ENCODE measurements around the gene G3BP2. TPM values are rescaled to one million over a fixed set of nuclear protein-coding genes. Genes with fewer than 3 reads are reported as not detected.

Gene G3BP2
- total and polyA plus RNA-seq, 2 experiments from 2014 or later: 103 to 411 TPM

- TF ChIP-seq, protein P1, sequence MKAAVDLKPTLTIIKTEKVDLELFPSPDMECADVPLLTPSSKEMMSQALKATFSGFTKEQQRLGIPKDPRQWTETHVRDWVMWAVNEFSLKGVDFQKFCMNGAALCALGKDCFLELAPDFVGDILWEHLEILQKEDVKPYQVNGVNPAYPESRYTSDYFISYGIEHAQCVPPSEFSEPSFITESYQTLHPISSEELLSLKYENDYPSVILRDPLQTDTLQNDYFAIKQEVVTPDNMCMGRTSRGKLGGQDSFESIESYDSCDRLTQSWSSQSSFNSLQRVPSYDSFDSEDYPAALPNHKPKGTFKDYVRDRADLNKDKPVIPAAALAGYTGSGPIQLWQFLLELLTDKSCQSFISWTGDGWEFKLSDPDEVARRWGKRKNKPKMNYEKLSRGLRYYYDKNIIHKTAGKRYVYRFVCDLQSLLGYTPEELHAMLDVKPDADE (IDR thresholded peaks at IDR 0.05): no peak
- TF ChIP-seq ZNF114 (CRISPR knock-in tag; IDR thresholded peaks at IDR 0.05): no peak
Measured at GRCh38 chr4:75654905-75655304, 18.3 kb downstream of the G3BP2 start (continued).

DNA sequence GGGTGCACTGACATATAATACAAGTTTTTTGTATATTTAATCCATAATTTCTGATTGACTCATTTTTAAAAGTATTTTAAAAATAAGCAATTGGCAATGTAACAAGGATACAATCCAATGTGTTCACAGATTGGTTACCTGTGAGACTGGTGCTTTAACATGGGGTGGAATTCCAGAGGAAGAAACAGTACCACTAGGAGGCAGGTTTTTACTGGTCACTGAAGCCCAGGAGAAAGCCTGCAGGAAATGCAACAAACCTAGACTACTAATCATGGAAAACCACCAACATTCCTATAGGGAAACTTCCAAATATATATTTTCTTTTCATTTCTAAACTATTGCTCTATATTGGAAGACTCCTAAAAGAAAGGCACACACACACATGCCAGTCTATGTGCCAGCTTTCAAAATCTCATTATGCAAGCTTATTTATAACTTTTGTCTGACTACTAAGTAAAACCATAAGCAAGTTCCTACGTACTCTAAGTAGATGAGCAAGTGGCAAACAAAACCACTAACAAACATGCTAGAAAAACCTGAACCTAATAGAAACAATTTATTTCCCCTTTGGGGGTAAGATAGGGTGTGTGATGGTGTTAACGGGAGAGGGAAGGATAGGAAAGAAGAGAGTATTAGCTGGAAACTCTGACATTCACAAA, 19.2 kb downstream of the G3BP2 start:
- Histone ChIP-seq H4K20me1 (replicated peaks; ENCODE audit: insufficient read depth) (peaks cover 36% of the 10 kb centered on the region), H3F3A (replicated peaks; ENCODE audit: low read depth) (peaks cover 7% of the 10 kb centered on the region), H3K79me2 (replicated peaks; ENCODE audit: insufficient read depth) (peaks cover 99% of the 10 kb centered on the region), H3K36me3 (ENCODE audit: insufficient read depth) (peaks cover 86% of the 10 kb centered on the region), H3K27ac (ENCODE audit: low read depth) (no peak overlapping the region), H2AFZ (no peak overlapping the region), H3K27me3 (ENCODE audit: insufficient read depth) (no peaks in the 10 kb centered on the region), H3K9me2 (ENCODE audit: insufficient read depth) (no peaks in the 10 kb centered on the region), H3K4me2 (no peak overlapping the region), H3K4me3 (no peak overlapping the region), H3K4me1 (ENCODE audit: insufficient read depth) (no peaks in the 10 kb centered on the region; the same call in 1 of the 2 replicates)
- no peaks in the 10 kb centered on the region for H3K27me3 Mint-ChIP-seq (ENCODE audit: insufficient read depth, low read depth, poor library complexity)
- ATAC-seq (peak; percentile 91), DNase-seq (ENCODE audit: low spot score) (peak; percentile 74)
- H3K9me3 Mint-ChIP-seq: no peaks in the 10 kb centered on the region
- TF ChIP-seq, protein P2, sequence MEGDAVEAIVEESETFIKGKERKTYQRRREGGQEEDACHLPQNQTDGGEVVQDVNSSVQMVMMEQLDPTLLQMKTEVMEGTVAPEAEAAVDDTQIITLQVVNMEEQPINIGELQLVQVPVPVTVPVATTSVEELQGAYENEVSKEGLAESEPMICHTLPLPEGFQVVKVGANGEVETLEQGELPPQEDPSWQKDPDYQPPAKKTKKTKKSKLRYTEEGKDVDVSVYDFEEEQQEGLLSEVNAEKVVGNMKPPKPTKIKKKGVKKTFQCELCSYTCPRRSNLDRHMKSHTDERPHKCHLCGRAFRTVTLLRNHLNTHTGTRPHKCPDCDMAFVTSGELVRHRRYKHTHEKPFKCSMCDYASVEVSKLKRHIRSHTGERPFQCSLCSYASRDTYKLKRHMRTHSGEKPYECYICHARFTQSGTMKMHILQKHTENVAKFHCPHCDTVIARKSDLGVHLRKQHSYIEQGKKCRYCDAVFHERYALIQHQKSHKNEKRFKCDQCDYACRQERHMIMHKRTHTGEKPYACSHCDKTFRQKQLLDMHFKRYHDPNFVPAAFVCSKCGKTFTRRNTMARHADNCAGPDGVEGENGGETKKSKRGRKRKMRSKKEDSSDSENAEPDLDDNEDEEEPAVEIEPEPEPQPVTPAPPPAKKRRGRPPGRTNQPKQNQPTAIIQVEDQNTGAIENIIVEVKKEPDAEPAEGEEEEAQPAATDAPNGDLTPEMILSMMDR (conservative IDR thresholded peaks at IDR 0.05; ENCODE audit: low read depth in 2 of 2): peak; percentile 66 to 75
- no peak for TF ChIP-seq NANOG (IDR thresholded peaks at IDR 0.05; ENCODE audit: borderline replicate concordance)
- no peak for TF ChIP-seq ZNF331 (CRISPR knock-in tag; IDR thresholded peaks at IDR 0.05; ENCODE audit: low read depth)
- peak overlapping the region; percentile 30; the same call in 1 of the 2 replicates for H3K27ac Mint-ChIP-seq
- peaks cover 14% of the 10 kb centered on the region for H3K4me1 Mint-ChIP-seq
- peaks cover 89% of the 10 kb centered on the region for H3K36me3 Mint-ChIP-seq (ENCODE audit: low read depth)
- no peak overlapping the region for H3K4me3 Mint-ChIP-seq

DNA sequence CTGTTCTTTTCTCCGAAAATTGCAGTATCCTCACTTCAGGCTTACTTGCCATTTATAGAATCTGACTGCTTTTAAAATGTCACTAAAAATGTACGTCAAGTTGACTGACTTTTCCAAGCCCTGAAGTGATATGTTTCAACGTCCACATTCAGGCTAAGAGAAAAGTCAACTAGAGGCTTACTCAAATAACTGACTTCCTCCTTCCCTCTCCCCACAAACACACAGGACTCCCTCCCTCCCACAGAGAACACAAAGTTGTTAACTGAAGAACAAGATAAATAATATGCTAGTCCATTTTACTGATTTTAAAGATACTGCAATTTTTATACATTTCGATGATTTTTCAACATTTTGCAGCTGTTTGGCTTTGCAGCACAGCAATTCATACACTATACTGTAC, 29.1 kb downstream of the G3BP2 start:
- Histone ChIP-seq H3K79me2 (replicated peaks; ENCODE audit: insufficient read depth) (peaks cover 12% of the 10 kb centered on the region), H3K4me1 (ENCODE audit: insufficient read depth) (no peaks in the 10 kb centered on the region), H4K20me1 (replicated peaks; ENCODE audit: insufficient read depth) (peaks cover 24% of the 10 kb centered on the region; the same call in 1 of the 2 replicates), H3K27me3 (ENCODE audit: insufficient read depth) (no peaks in the 10 kb centered on the region), H3K4me2 (no peak overlapping the region), H2AFZ (no peak overlapping the region), H3F3A (replicated peaks; ENCODE audit: low read depth) (peaks cover 10% of the 10 kb centered on the region), H3K9me2 (ENCODE audit: insufficient read depth) (no peaks in the 10 kb centered on the region), H3K27ac (ENCODE audit: low read depth) (peak overlapping the region; percentile 26; the same call in 1 of the 2 replicates), H3K36me3 (ENCODE audit: insufficient read depth) (peaks cover 54% of the 10 kb centered on the region), H3K4me3 (no peak overlapping the region)
- peaks cover 1% of the 10 kb centered on the region; the same call in 1 of the 3 replicates for H3K4me1 Mint-ChIP-seq
- H3K9me3 Mint-ChIP-seq: no peaks in the 10 kb centered on the region
- peaks cover 5% of the 10 kb centered on the region for H3K27me3 Mint-ChIP-seq (ENCODE audit: insufficient read depth, low read depth, poor library complexity)
- ATAC-seq (no peak), DNase-seq (ENCODE audit: low spot score) (no peak)
- no peak overlapping the region for H3K27ac Mint-ChIP-seq
- no peak overlapping the region for H3K4me3 Mint-ChIP-seq
- H3K36me3 Mint-ChIP-seq (ENCODE audit: low read depth): peaks cover 73% of the 10 kb centered on the region
- TF ChIP-seq, protein P2 (conservative IDR thresholded peaks at IDR 0.05; ENCODE audit: low read depth in 2 of 2): no peak
- TF ChIP-seq NANOG (IDR thresholded peaks at IDR 0.05; ENCODE audit: borderline replicate concordance): no peak
- TF ChIP-seq STAT1 (IDR thresholded peaks at IDR 0.05; ENCODE audit: unreplicated experiment): no peak
- no peak for TF ChIP-seq JUNB (IDR thresholded peaks at IDR 0.05; ENCODE audit: unreplicated experiment)
- TF ChIP-seq, protein P1 (IDR thresholded peaks at IDR 0.05): no peak
- no peak for TF ChIP-seq ZNF331 (CRISPR knock-in tag; IDR thresholded peaks at IDR 0.05; ENCODE audit: low read depth)
